HG03432 (cell line): ENCODE measurements around the gene TEX2.
A peak's percentile ranks its signal among the peaks of the same experiment; 100 is the strongest.
"Not testable (repeated sequence)": the region's sequence is repeated elsewhere in the genome, so short reads cannot be mapped to it uniquely, and the experiment has no call there.

ENCODE experiments used
- ATAC-seq: cut with Tn5 transposase; IDR thresholded peaks from one replicate; pipeline ENCODE4 v1.9.1; 2021; ENCODE audit warnings: mild to moderate bottlenecking, moderate library complexity; ENCODE audit not compliant: unreplicated experiment

TEX2 gene

DNA sequence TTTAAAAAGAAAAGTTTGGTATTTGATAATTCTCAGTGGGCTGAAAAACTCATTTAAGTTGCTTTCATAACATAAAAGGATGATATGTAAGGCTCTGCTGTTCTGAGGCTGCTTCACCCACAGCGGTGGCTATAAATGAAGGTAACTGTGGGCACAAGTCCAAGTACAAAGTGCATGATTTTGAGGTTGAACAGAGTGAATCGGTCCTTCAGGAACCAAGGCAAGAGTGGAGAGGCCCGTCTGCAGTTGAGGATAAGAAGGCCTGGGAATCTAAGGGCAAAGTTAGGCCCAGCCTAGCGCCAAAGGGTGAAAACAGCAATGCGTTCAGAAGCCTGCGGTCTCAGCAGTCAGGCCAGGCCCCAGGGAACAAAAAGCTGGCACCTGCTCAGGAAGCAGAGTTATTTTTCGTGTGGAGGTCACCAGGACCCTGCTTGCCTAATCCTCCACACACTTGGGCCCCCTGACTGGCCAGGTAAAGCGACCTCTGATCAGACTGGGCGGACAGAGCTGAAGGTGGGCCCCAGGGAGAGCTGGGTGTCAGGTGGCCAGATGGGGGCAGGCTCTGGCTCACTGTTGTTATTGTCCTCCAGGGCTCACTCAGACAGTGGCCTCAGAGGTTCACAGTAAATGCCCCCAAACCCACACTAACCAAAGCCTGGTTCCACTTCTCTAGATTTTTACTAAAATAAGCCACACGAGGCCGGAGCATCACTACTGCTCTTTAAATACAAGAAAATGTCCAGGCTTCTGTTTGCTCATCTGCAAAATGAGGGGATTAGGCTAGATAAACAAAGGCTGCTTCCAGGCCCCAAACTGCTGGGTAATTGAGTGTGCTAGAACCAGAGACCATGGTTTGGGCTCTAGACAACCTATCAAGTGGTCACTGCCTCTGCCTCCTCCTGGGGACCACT lies 46.5 kb downstream of the TEX2 start:
- ATAC-seq = peak; percentile 43

DNA sequence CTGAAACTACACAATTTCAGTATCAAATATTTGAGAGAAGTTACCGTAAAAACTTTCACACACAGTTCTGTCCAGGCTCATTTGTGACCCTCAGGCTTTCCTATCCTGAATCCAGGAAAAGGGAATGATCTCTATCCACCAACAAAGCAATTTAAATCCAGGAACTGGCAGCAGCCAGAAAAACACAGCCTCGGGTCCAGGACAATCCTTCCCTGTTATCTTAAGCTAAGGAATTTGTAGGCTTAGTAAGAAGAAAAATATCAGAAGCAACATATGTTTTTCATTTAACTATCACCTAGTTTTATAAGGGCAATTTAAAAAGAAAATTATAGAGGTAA lies 47.1 kb downstream of the TEX2 start:
- ATAC-seq = no peak

DNA sequence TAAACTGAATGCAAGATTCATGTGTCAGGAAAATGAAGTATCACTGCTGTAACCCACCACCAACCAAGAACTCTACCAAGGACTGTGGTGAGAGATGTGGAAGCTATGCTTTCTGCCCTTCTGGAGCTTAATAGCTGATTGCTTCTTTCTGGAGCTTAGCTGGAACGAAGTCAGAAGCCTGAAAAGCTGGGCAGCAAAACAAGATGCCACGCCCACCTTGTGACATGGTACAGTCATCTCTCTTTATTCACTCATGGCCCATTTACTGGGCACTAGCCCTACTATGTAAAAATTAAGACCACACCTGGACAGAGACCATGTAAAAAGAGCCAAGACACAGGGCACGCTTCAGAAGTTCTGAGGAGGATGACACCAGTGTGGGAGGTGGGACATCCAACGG lies 48.1 kb downstream of the TEX2 start:
- no peak for ATAC-seq

DNA sequence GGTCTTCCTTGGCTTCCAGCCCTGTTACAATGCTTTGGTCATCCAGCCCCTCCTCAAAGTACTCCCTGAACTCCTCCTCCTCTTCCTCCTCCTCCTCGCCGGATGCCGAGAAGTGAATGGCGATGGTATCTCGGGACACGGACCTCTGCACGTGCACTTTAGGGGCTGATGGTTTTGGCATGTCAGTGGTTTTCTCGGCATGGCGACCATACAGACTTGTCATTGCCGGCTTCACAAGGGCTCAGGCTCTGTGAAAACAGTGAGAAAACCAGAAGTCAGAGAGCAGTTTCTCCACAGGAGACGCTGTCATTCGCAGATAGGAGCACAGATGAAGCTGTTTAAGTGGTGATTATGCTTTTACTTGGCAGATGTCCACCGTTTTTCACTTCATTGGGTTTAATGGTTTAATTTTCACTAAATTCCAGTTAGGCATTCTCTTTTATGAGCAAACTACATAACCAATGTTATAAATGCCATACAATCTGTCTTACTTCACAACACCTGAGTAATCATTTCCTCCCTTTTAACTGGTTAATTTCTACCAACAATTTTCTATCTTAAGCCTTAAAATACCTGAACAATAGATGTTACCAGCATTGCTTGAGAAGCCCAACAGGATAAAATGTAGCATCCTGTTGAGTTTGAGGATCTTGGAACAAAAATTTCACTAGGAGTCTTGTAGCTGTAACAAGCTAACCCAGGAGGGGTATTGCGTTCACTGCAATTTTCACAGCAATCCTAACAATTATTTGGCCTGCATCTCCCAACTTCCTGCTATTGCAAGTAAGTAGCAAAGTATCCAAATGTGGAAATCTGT lies 48.9 kb downstream of the TEX2 start:
- no peak for ATAC-seq

DNA sequence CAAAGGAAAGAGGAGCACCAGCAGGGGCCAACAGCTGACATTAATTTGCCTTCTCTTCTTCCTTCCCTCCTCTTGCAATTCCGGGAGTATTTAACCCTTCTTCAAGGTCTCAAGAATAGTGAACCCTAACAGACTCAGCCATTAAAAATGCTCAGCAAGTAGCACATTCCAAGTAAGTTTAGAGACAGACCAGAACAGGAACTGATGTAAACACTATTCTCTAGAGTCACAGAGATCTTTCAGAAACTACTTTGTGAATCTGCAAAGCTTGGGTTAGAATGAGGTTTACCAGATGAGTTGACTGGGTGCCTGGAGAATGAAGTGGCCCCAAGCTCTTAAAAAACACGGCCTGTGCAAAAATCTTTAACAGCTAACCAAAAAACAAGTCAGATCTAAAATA lies 50.9 kb downstream of the TEX2 start:
- ATAC-seq = no peak

DNA sequence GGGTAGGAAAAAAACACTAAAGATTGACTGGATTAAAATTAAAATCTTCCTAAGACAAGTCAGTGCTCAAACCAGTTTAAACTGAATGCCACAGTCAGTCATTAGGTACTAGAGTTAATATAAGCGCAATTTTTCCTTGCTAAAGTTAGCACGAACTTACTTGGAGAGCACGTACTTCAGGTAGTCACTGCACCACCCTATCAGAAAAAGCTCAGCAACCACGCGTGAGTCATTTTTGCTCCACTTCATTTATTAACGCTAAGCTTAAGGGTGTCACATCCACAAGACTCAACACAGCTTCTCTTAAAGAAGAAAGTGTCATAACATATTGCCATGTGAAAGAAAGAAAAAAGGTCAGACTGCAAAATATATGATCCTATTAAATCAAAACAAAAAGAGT lies 53.1 kb downstream of the TEX2 start:
- ATAC-seq = no peak

DNA sequence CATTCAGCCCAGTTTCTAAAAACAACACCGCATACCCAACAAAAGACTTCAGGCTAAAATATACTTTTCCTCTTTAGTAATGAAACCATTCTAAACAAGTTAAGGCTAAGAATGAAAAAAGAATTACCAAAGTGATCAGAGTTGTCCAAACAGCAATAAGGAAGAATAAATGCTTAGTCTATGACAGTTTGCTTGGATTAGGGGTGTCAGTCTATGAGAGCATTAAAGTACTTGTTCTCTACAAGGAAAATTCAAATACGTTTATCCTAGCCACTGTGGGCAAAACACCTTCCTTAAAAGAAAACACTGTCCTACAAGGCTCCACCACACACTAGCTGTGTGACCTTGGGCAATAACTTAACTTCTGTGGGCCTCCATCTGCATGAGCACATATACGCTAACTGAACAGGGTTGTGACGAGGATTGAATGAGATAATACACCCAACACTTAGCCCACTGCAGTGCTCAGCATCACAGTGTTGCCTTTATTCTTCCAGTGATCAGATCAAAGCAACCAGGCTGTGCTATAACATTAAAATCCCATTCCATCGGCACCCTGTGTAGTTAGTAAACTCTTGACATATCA lies 53.6 kb downstream of the TEX2 start:
- no peak for ATAC-seq

DNA sequence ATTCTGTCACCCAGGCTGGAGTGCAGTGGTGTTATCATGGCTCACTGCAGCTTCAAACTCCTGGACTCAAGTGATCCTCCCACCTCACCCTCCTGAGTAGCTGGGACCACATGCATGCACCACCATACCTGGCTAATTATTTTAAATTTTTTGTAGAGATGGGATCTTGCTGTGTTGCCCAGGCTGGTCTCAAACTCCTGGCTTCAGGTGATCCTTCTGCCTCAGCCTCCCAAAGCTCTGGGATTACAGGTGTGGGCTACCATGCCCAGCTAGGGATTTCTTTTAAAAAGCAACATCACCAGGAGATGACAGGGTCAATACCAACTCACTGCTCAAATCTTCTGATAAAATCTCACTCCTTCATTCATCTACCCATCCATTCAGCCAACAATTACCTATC lies 54.4 kb downstream of the TEX2 start:
- not testable (repeated sequence) for ATAC-seq

DNA sequence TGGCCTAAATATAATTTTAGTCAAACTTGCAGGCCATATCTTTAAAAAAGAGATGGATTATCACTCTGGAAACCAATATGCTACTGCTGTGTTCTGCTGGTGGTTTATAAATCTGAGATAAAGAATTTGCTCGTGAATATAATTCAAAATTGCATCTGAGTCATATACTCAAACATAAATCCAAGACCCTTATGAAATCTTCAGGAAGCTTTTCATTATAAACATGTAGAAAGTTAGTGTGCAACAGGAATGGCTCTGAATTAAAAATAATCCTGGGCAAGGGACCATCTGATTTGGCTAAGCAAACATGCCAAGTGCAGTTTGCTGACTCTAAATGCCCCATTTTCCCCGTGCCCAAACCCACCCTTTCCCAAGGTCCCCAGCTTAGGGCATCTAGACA lies 57.3 kb downstream of the TEX2 start:
- ATAC-seq = no peak

DNA sequence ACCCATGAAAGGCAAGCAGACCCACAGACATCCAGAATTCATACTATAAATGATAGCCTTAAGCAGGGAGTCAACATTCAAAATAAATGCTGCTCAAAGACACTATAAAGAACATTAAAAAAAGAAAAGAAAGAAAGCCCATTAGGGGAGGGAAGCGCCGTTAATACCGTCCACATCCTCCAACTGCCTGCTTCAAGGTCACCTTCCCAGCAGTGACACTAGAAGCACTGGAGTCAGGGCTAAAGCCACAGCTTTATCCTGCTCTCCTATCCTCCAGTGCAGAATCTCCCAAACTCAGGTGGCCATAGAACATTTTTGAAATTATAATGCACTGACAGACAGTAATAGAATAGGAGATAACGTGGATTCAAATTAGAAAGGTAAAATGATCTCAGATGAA lies 59.4 kb downstream of the TEX2 start:
- ATAC-seq = no peak

DNA sequence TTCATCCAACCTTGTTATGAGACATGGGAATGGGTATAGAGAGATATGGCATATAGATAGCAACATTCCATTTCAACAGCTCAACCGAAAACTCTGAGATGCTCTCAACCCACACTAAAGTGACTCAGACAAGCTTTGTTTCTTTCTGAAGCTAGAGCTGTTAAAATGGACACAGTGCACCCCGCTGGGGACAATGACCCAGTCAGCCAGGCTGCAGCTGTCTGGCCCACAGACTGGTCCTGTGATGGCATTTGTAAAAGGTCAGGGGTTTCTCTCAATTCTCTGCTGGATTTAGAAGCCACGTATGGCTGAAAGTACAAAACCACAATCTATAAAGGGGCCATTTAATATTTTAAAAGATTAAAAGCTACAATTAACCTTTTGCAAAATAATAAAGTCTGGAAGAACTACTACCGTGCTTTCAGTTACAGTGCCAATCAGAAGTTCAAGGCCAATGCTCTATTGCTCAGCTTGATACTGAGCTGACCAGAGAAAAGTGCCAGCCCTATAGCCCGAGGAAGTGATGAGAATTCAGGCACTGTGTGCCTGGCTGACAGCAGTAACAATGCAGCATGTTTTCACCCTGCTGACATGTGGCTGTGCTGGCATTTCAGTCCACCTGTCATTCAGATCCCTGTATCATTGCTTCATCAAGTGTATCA lies 60.2 kb downstream of the TEX2 start:
- no peak for ATAC-seq

DNA sequence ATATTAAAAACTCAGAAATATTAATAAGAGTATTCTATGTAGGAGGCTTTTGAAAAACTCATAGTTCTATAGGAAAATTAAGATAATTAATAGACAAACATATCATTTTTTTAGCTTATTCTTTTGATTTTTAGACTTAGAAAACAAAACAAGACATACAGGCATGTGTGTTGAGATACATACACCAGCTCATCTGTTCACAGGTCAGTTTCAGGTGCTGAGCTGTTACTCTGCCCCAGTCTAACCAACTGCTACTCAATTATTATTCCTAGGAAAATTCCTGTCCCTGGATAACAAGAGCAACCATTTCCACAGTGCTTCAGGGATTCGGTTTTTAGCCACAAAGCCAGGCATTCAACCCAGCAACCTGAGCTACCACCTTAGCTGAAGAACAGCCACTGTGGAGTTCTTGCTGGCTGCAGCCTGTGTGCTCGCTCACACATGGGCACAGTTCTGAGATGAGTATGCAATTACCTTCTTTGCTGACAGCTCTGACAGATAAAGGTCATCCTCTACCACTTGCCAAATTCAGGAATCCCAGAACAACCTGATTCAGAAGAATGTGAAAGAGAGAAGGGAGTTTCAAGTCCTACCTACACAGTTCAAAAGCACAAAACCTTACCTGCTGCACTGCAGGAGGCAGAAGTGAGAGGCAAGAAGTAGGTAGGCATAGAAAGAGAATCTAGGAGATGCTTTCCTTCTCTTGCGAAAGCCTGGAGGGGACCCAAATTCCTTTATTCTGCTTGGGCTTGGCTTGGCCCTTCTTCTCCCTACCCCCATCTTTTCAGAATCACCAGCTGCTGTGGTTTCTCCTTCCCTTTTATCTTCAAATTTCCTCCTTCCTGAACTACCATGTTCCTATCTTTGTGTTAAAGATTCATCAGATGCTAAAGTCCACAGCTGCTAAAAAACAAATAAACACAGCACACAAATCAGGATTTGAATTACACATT lies 62.7 kb downstream of the TEX2 start:
- ATAC-seq = no peak

DNA sequence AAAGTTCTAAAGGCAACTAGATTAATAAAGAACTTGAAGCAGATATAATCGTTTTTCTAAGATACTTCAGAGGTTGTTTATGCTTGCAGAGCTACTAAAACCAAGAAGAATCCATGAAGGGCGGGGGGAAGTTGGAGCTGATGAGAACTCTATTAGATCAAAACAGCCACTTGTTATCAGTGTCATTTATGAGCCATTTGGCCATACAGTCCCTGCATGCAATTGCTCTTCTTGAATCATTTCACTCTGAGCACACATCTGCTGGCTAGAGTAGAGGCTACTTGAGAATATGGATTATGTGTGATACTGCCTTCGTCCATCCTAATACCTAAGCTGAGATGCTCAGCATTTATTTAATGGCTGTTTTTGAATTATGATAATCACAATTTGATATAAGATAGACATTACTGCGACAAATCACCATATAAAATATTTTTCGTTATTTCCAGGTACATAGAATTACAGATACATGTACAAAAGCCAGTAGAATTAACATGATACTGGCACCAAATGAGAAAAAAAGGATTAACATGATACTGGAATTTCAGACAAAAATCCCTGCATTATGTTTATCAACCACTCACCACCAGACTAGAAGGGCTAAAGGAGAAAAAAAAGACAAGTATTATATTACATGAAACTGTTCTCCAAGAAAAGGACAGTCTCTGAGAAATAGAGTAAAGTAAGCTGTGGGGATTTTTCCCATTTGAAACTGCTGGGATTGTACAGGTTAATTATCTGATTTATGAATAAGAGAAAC lies 64.5 kb downstream of the TEX2 start:
- no peak for ATAC-seq

DNA sequence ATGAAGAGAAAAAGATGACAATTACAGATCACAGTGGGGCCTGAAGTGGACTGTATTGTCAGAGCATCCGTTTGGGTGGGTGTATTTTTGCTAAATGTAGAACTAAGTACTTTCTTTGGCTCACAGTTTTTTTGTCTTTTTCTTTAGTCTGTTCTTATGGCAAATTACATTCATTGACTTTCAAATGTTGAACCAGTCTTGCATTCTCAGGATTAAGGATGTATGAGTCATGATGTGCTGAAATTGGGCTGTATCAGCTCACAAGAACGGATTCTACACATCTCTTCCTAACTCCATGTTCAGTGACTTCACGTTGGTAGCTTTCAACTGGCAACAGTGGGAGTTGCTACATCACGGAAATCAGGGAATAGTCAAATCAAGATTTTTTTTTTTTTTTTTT lies 66.5 kb downstream of the TEX2 start:
- ATAC-seq = no peak

DNA sequence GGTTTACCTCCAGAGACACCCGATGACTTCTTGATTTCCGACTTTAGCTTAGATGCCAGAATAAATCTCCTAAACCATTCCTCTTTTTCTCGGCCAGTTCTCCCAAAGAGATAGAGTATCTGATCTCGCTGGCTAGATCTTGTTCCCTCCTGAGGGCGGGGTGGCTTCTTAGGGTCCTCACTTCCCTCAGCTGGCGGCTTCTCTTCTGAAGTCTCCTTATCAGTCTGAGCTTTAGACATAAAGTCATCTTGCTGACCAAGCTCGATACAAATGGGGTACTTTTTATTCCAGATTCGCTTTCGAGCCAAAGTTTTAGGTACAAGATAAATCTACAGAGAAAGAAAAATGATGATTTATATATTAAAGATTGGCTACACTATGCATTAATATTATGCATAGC lies 69.5 kb downstream of the TEX2 start:
- no peak for ATAC-seq

DNA sequence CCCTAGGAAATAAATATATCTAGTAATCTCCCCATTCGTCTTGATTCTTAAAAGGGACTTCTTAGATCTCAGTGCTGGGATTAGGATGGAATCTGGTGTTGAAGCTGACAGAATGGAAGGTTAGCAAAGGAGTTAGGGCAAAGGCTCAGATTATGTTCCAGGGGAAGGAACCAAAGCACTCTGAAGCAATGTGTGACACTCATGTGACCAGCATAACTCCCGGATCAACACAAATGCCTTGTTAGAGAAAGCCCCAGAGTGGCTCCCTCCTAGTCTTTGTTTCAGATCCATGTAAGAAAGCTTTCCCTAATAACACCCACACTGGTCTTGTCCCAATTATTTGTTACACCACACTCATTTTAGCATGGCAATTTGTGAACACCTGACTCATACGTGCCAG lies 70.5 kb downstream of the TEX2 start:
- ATAC-seq = no peak

DNA sequence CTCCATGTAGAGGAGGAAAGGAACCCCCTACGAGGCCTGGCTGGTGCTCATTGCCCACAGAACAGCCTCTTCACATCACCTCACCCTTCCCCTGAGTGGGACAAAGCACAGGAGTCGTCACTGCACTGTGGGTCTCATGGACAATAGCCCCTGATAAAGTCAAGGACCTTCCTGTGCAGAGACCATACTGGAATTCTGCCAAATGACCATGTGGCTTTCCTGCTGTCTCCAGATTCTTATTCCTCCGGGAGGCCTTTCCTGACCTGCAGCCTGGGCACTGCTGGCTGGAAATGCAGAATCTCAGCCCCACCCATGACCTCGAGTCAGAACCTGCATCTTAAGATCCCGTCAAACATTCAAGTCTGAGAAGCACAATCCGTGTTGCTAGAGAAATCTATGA lies 72.6 kb downstream of the TEX2 start:
- ATAC-seq = no peak

DNA sequence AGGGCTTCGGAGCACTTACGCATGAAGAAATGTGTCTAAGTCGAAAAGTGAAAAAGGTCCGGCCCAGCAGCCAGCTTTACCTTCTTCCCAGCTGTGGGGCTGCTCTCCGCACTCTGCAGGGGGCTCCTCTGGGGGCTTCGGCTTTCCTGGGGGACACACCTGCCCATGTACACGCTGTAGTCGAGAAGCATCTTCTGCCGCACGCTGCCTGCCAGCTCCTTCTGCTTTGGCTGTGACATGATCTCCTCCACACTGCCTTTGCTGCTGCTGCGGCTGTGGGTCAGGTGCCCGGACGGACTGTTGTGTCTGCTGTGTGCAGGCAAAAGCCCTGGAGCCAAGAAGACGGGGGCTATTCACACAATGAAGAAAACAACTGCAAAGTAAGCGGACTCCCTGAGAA lies 75.0 kb downstream of the TEX2 start:
- ATAC-seq = no peak

DNA sequence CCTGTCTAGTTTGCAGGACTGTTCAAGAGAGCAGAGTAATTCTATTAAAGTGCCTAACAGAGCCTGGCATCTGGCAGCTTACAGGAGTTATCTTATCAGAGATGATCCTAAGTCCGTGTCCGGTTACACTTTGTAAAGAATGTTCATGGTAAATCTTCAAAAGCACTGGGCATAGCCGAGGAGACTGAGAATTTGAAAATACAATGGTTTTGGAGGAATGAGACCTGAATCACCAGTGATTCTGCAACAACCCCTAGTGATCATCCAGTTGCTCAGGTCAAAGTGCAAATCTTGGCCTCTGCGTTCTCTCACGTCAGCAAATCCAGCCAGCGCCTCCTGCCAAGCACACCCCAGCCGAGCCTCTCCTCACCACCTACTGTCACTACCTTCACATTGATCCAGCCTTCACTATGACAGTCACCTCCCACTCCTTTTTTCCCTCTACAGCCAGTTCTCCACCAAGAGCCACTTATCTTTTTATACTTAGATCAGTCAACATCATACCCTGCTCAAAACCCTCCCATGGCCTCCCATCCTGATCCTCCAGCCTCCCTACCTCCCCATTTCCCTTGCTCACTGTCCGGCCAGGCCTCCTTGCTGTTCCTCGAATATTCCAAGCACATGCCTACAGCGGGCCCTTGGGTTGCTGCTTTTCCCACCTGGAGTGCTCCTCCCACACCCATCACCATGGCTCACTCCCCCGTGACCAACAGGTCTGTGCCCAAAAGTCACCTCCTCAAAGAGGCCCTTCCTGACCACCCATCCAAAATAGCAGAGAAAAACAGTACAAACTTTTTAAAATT lies 75.8 kb downstream of the TEX2 start:
- no peak for ATAC-seq
